ENCODE results near the gene ZBTB34.

The ZBTB34 gene

DNA sequence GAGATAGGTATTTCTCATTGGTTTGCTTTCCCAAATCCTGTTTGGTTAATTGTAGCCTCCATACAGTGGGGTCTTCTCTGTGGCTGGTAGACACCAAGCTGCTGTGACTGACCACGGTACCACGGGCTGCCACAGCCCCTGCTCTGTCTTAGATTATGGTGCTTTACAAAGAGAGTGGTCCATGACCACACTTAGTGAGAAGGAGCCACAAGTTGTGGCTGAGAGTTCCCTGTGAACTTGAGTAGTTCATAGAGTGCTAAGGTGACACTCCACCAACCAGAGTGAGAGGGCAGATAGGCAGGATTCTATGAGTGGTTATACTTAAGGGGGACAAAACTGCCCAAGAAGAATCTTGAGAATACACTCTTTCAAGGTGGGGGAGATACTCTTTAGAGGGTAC lies 25.8 kb upstream of the ZBTB34 start:
- CTCF ChIA-PET, result interaction anchor here (0.6 to 1.3 kb wide), 5 partner anchors 9 to 103 kb away, joined by 3 to 5 read pairs (median 3); no protein-coding TSS in a partner anchor
- Histone ChIP-seq H3K36me3 (ENCODE audit: control insufficient read depth in 2 of 2, insufficient read depth in 1 of 2, low read length in 2 of 2) (peaks cover 4 to 49% of the 10 kb centered on the region in 2 experiments), H3K4me1 (ENCODE audit: control insufficient read depth, insufficient read depth, low read length) (no peaks in the 10 kb centered on the region), H3K9me3 (ENCODE audit: control insufficient read depth, insufficient read depth, low read depth, low read length) (no peaks in the 10 kb centered on the region), H3K4me3 (ENCODE audit: low read depth, low read length) (no peak overlapping the region), H3K27ac (ENCODE audit: extremely low read depth, low read depth, low read length) (no peak overlapping the region)
- TF ChIP-seq ZFHX2 (tag by site-specific recombination; conservative IDR thresholded peaks at IDR 0.05) (no peak), ZNF114 (tag by site-specific recombination; IDR thresholded peaks at IDR 0.05) (no peak), ZNF23 (tag by site-specific recombination; IDR thresholded peaks at IDR 0.05; ENCODE audit: borderline replicate concordance) (no peak), KLF1 (tag by site-specific recombination; IDR thresholded peaks at IDR 0.05) (no peak)
- TF ChIP-seq, protein P1, sequence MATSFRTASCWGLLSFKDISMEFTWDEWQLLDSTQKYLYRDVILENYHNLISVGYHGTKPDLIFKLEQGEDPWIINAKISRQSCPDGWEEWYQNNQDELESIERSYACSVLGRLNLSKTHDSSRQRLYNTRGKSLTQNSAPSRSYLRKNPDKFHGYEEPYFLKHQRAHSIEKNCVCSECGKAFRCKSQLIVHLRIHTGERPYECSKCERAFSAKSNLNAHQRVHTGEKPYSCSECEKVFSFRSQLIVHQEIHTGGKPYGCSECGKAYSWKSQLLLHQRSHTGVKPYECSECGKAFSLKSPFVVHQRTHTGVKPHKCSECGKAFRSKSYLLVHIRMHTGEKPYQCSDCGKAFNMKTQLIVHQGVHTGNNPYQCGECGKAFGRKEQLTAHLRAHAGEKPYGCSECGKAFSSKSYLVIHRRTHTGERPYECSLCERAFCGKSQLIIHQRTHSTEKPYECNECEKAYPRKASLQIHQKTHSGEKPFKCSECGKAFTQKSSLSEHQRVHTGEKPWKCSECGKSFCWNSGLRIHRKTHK (tag by site-specific recombination; IDR thresholded peaks at IDR 0.05), result no peak
- POLR2A ChIA-PET, result interaction anchor here (1.3 kb wide), 1 partner anchor 29 kb away, joined by 9 read pairs; the partner anchor contains the start of gene ZBTB43

GRCh38 chr9:126836216-126836615 lies 24.2 kb upstream of the ZBTB34 start:
- H3K36me3 ChIP-seq (ENCODE audit: control insufficient read depth in 2 of 2, insufficient read depth in 1 of 2, low read length in 2 of 2), result peaks cover 4 to 44% of the 10 kb centered on the region in 2 experiments
- CTCF ChIA-PET, result interaction anchor here (0.5 kb wide), 1 partner anchor 777 kb away, joined by 3 read pairs; no protein-coding TSS in a partner anchor
- TF ChIP-seq, protein P2, sequence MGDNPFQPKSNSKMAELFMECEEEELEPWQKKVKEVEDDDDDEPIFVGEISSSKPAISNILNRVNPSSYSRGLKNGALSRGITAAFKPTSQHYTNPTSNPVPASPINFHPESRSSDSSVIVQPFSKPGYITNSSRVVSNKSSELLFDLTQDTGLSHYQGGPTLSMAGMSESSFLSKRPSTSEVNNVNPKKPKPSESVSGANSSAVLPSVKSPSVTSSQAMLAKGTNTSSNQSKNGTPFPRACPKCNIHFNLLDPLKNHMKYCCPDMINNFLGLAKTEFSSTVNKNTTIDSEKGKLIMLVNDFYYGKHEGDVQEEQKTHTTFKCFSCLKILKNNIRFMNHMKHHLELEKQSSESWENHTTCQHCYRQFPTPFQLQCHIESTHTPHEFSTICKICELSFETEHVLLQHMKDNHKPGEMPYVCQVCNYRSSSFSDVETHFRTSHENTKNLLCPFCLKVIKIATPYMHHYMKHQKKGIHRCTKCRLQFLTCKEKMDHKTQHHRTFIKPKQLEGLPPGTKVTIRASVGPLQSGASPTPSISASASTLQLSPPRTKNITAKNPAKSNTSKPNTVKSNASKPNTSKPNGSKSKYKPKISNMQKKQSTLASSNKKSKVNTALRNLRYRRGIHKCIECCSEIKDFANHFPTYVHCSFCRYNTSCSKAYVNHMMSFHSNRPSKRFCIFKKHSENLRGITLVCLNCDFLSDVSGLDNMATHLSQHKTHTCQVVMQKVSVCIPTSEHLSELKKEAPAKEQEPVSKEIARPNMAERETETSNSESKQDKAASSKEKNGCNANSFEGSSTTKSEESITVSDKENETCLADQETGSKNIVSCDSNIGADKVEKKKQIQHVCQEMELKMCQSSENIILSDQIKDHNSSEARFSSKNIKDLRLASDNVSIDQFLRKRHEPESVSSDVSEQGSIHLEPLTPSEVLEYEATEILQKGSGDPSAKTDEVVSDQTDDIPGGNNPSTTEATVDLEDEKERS (tag by site-specific recombination; IDR thresholded peaks at IDR 0.05), result no peak
- TF ChIP-seq ZSCAN4 (tag by site-specific recombination; IDR thresholded peaks at IDR 0.05) (no peak), ZNF837 (tag by site-specific recombination; IDR thresholded peaks at IDR 0.05) (no peak), HOXC10 (CRISPR knock-in tag; IDR thresholded peaks at IDR 0.05) (no peak), ZNF571 (tag by site-specific recombination; IDR thresholded peaks at IDR 0.05) (no peak), ZNF184 (tag by site-specific recombination; IDR thresholded peaks at IDR 0.05) (no peak), REST (tag by site-specific recombination; IDR thresholded peaks at IDR 0.05) (no peak), ZNF433 (tag by site-specific recombination; IDR thresholded peaks at IDR 0.05; ENCODE audit: low read depth) (no peak), ZNF558 (tag by site-specific recombination; IDR thresholded peaks at IDR 0.05) (no peak), ZNF600 (tag by site-specific recombination; IDR thresholded peaks at IDR 0.05) (no peak), ZBTB26 (tag by site-specific recombination; optimal IDR thresholded peaks at IDR 0.05) (no peak), ZNF701 (tag by site-specific recombination; IDR thresholded peaks at IDR 0.05) (no peak)
- TF ChIP-seq, protein P3, sequence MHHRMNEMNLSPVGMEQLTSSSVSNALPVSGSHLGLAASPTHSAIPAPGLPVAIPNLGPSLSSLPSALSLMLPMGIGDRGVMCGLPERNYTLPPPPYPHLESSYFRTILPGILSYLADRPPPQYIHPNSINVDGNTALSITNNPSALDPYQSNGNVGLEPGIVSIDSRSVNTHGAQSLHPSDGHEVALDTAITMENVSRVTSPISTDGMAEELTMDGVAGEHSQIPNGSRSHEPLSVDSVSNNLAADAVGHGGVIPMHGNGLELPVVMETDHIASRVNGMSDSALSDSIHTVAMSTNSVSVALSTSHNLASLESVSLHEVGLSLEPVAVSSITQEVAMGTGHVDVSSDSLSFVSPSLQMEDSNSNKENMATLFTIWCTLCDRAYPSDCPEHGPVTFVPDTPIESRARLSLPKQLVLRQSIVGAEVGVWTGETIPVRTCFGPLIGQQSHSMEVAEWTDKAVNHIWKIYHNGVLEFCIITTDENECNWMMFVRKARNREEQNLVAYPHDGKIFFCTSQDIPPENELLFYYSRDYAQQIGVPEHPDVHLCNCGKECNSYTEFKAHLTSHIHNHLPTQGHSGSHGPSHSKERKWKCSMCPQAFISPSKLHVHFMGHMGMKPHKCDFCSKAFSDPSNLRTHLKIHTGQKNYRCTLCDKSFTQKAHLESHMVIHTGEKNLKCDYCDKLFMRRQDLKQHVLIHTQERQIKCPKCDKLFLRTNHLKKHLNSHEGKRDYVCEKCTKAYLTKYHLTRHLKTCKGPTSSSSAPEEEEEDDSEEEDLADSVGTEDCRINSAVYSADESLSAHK (tag by site-specific recombination; IDR thresholded peaks at IDR 0.05), result no peak
- TF ChIP-seq, protein P4, sequence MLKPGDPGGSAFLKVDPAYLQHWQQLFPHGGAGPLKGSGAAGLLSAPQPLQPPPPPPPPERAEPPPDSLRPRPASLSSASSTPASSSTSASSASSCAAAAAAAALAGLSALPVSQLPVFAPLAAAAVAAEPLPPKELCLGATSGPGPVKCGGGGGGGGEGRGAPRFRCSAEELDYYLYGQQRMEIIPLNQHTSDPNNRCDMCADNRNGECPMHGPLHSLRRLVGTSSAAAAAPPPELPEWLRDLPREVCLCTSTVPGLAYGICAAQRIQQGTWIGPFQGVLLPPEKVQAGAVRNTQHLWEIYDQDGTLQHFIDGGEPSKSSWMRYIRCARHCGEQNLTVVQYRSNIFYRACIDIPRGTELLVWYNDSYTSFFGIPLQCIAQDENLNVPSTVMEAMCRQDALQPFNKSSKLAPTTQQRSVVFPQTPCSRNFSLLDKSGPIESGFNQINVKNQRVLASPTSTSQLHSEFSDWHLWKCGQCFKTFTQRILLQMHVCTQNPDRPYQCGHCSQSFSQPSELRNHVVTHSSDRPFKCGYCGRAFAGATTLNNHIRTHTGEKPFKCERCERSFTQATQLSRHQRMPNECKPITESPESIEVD (tag by site-specific recombination; IDR thresholded peaks at IDR 0.05), result no peak

More at GRCh38 chr9:126836216-126836615, 24.2 kb upstream of the ZBTB34 start:
- Histone ChIP-seq H3K27ac (ENCODE audit: extremely low read depth, low read depth, low read length) (no peak overlapping the region), H3K4me1 (ENCODE audit: control insufficient read depth, insufficient read depth, low read length) (no peaks in the 10 kb centered on the region), H3K9me3 (ENCODE audit: control insufficient read depth, insufficient read depth, low read depth, low read length) (no peaks in the 10 kb centered on the region), H3K4me3 (ENCODE audit: low read depth, low read length) (no peak overlapping the region)
- POLR2A ChIA-PET, result no interaction called here

All from HEK293 (cell line).